Glutamatergic neuron (in vitro differentiated cells): ENCODE data around the gene ZBTB5. TPM values are rescaled to one million over a fixed set of nuclear protein-coding genes. Genes with fewer than 3 reads are reported as not detected.

ENCODE experiments used
- DNase-seq: peaks from one replicate; pipeline ENCODE4 v3.0.0; 2022
- H3K27ac Mint-ChIP-seq: one replicate; pipeline ENCODE4 v1.8.0; 2020; ENCODE audit warnings: mild to moderate bottlenecking, mixed read lengths, inconsistent platforms; ENCODE audit not compliant: unreplicated experiment
- H3K27me3 Mint-ChIP-seq: one replicate; pipeline ENCODE4 v1.8.0; 2020; ENCODE audit warnings: mild to moderate bottlenecking, moderate library complexity, mixed read lengths, inconsistent platforms; ENCODE audit not compliant: unreplicated experiment
- H3K36me3 Mint-ChIP-seq: one replicate; pipeline ENCODE4 v1.8.0; 2020; ENCODE audit warnings: mild to moderate bottlenecking, mixed read lengths, inconsistent platforms; ENCODE audit not compliant: unreplicated experiment
- H3K4me1 Mint-ChIP-seq: one replicate; pipeline ENCODE4 v1.8.0; 2020; ENCODE audit warnings: mild to moderate bottlenecking, low read depth, mixed read lengths, inconsistent platforms; ENCODE audit not compliant: unreplicated experiment
- H3K4me3 Mint-ChIP-seq: one replicate; pipeline ENCODE4 v1.8.0; 2020; ENCODE audit warnings: mild to moderate bottlenecking, mixed read lengths, inconsistent platforms; ENCODE audit not compliant: unreplicated experiment
- H3K9me3 Mint-ChIP-seq: one replicate; pipeline ENCODE4 v1.8.0; 2020; ENCODE audit warnings: mild to moderate bottlenecking, moderate library complexity, mixed read lengths, inconsistent platforms; ENCODE audit not compliant: unreplicated experiment
- CTCF ChIP-seq: fragments of 200-600 bp; sonication (generic); IDR thresholded peaks from one replicate; pipeline ENCODE4 v1.5.0; 2021; ENCODE audit not compliant: partially characterized antibody, unreplicated experiment
- total RNA-seq: library from RNA; stranded (reverse); fragmentation: NEBNext Ultra II Directional; extraction: Animal tissue kit (Norgen Biotek cat#: 25700); gene quantifications from one replicate; pipeline ENCODE4 v1.2.1, GENCODE V29; 2021; ENCODE audit not compliant: unreplicated experiment

ZBTB5 gene
- total RNA-seq, 1 donor from 2014 or later: 14.3 TPM

- H3K27ac Mint-ChIP-seq: no peak overlapping the region
- DNase-seq: no peak
- no peak for TF ChIP-seq CTCF
- peaks cover 3% of the 10 kb centered on the region for H3K9me3 Mint-ChIP-seq
- peaks cover 4% of the 10 kb centered on the region for H3K27me3 Mint-ChIP-seq
- peaks cover 3% of the 10 kb centered on the region for H3K36me3 Mint-ChIP-seq
- peaks cover 3% of the 10 kb centered on the region for H3K4me1 Mint-ChIP-seq
- H3K4me3 Mint-ChIP-seq: no peak overlapping the region
Observed at GRCh38 chr9:37406603-37407401, 58.4 kb downstream of the ZBTB5 start.

DNA sequence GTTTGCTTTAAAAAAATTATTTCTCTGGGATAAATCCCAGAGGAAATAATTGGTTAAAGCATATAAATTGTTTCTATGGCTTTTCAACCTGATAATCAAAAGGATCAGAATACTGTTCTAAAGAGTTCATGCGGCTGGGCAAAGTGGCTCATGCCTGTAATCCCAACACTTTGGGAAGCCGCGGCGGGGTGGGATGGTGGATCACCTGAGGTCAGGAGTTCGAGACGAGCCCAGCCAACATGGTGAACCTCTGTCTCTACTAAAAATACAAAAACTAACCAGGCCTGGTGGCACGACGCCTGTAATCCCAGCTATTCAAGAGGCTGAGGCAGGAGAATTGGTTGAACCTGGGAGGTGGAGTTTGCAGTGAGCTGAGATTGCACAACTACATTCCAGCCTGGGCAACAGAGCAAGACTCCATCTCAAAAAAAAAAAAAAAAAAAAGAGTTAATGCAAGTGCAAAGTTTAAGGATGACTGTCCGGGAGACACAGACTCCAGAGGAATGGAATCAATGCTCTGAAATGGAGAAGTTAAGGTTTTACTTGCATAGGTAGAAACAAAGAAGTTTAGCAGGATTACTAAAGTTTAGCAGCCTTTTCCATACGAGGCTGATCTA lies 59.4 kb downstream of the ZBTB5 start:
- Mint-ChIP-seq H3K9me3 (peaks cover 3% of the 10 kb centered on the region), H3K36me3 (peaks cover 3% of the 10 kb centered on the region), H3K27me3 (peaks cover 4% of the 10 kb centered on the region), H3K4me3 (no peak overlapping the region), H3K4me1 (peaks cover 3% of the 10 kb centered on the region), H3K27ac (no peak overlapping the region)
- DNase-seq: no peak
- no peak for TF ChIP-seq CTCF

DNA sequence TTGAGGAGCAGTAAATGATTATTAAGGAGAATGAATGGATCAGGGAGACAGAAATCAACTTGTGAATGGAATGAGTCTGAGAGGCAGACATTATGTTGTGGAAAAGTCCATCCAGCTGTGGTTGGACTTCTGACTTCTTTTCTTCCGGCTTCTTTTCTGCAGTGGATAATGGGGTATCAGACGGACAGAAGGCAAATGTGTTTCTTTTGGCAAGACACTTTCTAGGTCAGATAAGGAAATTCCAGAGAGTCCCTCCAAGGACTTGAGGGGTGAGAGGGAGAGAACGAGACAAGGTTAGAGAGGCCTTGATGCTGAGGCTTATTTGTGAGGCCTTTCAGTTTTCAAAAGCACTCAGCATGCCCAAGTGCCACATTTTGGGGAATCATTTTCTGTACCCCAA lies 59.9 kb downstream of the ZBTB5 start:
- Mint-ChIP-seq H3K4me3 (no peak overlapping the region), H3K9me3 (peaks cover 3% of the 10 kb centered on the region), H3K36me3 (peaks cover 3% of the 10 kb centered on the region), H3K4me1 (peaks cover 3% of the 10 kb centered on the region), H3K27ac (no peak overlapping the region), H3K27me3 (peaks cover 4% of the 10 kb centered on the region)
- no peak for DNase-seq
- TF ChIP-seq CTCF: no peak

GRCh38 chr9:37404590-37404989 lies 60.7 kb downstream of the ZBTB5 start:
- Mint-ChIP-seq H3K27me3 (peaks cover 2% of the 10 kb centered on the region), H3K9me3 (no peaks in the 10 kb centered on the region), H3K36me3 (peaks cover 3% of the 10 kb centered on the region), H3K4me3 (no peak overlapping the region), H3K27ac (no peak overlapping the region), H3K4me1 (no peaks in the 10 kb centered on the region)
- no peak for TF ChIP-seq CTCF
- DNase-seq: no peak

GRCh38 chr9:37399336-37399735 lies 65.9 kb downstream of the ZBTB5 start:
- H3K27ac Mint-ChIP-seq: no peak overlapping the region

More at GRCh38 chr9:37399336-37399735, 65.9 kb downstream of the ZBTB5 start:
- Mint-ChIP-seq H3K27me3 (peaks cover 7% of the 10 kb centered on the region), H3K4me1 (peaks cover 18% of the 10 kb centered on the region), H3K36me3 (peaks cover 3% of the 10 kb centered on the region), H3K4me3 (no peak overlapping the region), H3K9me3 (peaks cover 13% of the 10 kb centered on the region)
- DNase-seq: no peak
- no peak for TF ChIP-seq CTCF
